NB4 (cell line): Measurements from ENCODE around the gene RPS15.
A peak's percentile ranks its signal among the peaks of the same experiment; 100 is the strongest.

Experiments used
- DNase-seq: peaks from one replicate; pipeline ENCODE4 v3.0.0; 2010; ENCODE audit warnings: low read depth
- H3K4me3 ChIP-seq: one replicate; pipeline ENCODE4 v1.5.1; 2011; ENCODE audit warnings: mild to moderate bottlenecking, low read depth, low read length, moderate library complexity
- MYC ChIP-seq: IDR thresholded peaks from 2 replicates; pipeline ENCODE4 v1.6.1; 2011; ENCODE audit warnings: low read depth, low read length
- POLR2A ChIP-seq: IDR thresholded peaks from 2 replicates; pipeline ENCODE4 v1.6.1; 2011; ENCODE audit warnings: mild to moderate bottlenecking; ENCODE audit not compliant: insufficient read length; ENCODE audit errors: extremely low read depth
- TF ChIP-seq, protein P1 (sequence below): IDR thresholded peaks from 2 replicates; pipeline ENCODE4 v1.6.1; 2011; ENCODE audit warnings: low read depth, low read length
- TF ChIP-seq, protein P2 (sequence below): IDR thresholded peaks from one replicate; pipeline ENCODE4 v1.5.1; 2012; ENCODE audit warnings: low read depth, low read length

The RPS15 gene

DNA sequence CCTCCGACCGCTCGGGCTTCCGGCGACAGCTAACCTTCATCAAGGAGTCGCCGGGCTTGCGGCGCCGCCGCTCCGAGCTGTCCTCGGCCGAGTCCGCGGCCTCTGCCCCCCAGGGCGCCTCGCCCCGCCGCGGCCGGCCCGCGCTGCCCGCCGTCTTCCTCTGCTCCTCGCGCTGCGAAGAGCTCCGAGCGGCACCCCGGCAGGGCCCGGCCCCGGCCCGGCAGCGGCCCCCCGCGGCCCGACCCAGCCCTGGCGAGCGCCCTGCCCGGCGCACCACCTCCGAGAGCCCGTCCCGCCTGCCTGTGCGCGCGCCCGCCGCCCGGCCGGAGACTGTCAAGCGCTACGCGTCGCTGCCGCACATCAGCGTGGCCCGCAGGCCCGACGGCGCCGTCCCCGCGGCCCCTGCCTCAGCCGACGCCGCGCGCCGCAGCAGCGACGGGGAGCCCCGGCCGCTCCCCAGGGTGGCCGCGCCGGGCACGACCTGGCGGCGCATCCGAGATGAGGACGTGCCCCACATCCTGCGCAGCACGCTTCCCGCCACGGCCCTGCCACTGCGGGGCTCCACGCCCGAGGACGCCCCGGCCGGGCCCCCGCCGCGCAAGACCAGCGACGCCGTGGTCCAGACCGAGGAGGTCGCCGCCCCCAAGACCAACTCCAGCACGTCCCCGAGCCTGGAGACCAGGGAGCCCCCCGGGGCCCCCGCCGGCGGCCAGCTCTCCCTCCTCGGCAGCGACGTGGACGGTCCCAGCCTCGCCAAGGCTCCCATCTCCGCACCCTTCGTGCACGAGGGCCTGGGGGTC, 31.3 kb downstream of the RPS15 start:
- DNase-seq = no peak
- no peak overlapping the region for H3K4me3 ChIP-seq

DNA sequence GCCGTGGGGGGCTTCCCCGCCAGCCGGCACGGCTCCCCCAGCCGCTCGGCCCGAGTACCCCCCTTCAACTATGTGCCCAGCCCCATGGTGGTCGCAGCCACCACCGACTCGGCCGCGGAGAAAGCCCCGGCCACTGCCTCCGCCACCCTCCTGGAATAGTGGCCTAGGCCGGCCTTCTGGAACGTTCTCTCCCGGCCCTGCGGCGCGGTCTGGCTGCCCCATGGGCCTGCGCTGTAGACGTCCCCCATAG, 31.8 kb downstream of the RPS15 start:
- no peak overlapping the region for H3K4me3 ChIP-seq
- TF ChIP-seq MYC (no peak), POLR2A (no peak)
- TF ChIP-seq, protein P1, sequence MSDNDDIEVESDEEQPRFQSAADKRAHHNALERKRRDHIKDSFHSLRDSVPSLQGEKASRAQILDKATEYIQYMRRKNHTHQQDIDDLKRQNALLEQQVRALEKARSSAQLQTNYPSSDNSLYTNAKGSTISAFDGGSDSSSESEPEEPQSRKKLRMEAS = no peak
- TF ChIP-seq, protein P2, sequence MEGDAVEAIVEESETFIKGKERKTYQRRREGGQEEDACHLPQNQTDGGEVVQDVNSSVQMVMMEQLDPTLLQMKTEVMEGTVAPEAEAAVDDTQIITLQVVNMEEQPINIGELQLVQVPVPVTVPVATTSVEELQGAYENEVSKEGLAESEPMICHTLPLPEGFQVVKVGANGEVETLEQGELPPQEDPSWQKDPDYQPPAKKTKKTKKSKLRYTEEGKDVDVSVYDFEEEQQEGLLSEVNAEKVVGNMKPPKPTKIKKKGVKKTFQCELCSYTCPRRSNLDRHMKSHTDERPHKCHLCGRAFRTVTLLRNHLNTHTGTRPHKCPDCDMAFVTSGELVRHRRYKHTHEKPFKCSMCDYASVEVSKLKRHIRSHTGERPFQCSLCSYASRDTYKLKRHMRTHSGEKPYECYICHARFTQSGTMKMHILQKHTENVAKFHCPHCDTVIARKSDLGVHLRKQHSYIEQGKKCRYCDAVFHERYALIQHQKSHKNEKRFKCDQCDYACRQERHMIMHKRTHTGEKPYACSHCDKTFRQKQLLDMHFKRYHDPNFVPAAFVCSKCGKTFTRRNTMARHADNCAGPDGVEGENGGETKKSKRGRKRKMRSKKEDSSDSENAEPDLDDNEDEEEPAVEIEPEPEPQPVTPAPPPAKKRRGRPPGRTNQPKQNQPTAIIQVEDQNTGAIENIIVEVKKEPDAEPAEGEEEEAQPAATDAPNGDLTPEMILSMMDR = no peak
- DNase-seq = no peak

More for the DNA sequence above, 31.3 kb downstream of the RPS15 start:
- TF ChIP-seq, protein P1 = no peak

DNA sequence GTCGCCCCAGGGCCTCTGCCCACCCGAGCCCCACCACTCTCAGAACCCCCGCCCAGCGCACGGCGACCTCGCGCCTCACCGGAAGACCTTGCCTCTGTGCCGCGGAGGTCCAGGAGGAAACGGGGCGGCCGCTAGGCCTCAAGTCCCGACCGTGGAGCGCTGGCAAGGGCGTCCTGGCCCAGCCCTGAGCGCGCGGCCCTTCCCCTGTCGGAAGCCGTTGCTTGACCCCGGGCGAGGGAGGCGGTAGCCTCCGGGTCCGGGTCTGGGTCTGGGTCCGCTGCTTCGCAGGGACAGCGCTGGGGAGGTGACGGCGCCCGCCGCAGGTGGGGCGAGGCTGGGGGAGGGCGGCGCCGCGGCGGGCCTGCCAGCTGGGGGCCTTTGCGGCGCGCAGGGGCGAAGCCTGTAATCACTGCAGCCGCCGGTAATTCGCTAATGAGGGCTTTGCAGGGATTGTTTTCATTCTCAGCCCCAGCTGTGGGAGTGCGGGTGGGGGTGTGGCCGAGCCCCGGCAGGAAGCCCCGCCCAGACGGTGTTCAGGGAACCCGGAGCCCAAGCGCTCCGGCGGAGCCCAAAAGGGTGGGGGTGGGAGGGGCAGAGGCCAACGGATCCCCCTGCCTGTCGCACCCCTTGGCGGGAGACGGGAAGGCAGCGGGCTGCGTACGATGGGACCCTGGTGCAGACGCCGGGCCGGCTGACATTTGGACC, 32.3 kb downstream of the RPS15 start:
- TF ChIP-seq MYC (no peak), POLR2A (no peak)
- TF ChIP-seq, protein P1 = no peak
- TF ChIP-seq, protein P2 = no peak
- no peak overlapping the region for H3K4me3 ChIP-seq
- DNase-seq = no peak

DNA sequence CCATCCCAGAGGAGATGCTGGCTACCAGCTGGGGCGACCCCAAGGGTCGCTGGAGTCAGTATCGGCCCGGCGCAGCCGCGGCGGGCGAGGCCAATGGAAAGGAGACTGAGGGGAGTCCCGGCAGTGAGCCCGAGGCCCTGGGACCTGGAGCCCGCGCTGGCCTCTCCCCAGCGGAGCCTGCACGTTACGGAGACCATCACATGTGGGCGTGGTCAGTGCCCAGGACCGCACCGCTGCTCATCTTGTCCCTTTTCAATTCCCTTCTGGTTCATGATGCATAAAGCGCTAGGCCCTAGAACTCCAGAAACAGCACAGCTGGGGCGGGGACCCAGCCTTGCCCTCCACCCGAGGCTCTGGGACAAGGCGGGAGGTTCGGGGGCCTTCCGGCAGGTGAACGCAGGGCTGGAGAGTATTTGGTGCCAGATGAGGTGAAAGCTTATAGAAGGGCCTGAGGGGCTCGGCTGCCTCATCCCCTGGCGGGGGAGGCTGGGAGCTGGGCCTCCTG, 32.9 kb downstream of the RPS15 start:
- TF ChIP-seq, protein P1 = no peak
- TF ChIP-seq, protein P2 = no peak
- TF ChIP-seq MYC (no peak), POLR2A (no peak)
- H3K4me3 ChIP-seq = no peak overlapping the region
- no peak for DNase-seq

DNA sequence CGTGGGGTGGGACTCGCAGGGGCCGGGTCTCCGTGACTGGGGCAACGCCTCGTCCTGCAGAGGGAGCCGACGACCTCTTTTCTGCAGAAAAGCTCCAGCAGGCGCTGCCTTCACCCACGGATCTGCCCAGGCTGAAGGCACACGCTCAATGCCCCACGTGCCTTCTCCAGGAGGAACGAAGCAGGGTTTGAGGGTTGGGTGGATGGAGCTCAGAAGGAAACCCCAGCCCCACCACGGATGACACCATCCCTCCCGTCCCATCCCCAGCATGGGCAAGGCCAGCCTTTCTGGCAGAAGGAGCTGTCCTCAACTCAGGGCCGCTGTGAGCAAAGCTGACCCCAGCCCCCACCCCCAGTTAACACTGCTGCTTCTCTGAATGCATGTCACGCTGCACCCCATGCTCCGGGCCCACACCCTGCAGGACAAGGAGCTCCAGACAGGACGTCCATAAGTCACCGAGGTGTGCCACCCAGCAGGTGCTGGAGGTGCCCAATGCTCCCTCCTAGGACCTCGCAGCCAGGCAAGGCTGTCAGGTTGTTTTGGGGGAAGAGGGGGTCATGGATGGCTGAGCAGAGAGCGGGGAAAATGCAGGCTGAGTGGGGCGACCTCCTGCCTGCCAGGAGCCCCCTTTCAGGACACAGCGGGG, 33.4 kb downstream of the RPS15 start:
- no peak overlapping the region for H3K4me3 ChIP-seq
- DNase-seq = no peak
- TF ChIP-seq, protein P1 = no peak
- TF ChIP-seq MYC = no peak
- no peak for TF ChIP-seq POLR2A
- TF ChIP-seq, protein P2 = peak; percentile 6
